Skeletal muscle satellite cell (primary cell): Measurements from ENCODE around the gene LRRC75A.

Experiments
- H3K27me3 ChIP-seq: 2 replicates; pipeline ENCODE4 v1.7.0; 2013; ENCODE audit warnings: low read length; ENCODE audit not compliant: control insufficient read depth, insufficient read depth
- H3K36me3 ChIP-seq: 2 replicates; pipeline ENCODE4 v1.7.0; 2013; ENCODE audit warnings: mild to moderate bottlenecking, control low read depth, low read length; ENCODE audit not compliant: insufficient read depth
- H3K4me1 ChIP-seq: 2 replicates; pipeline ENCODE4 v1.7.0; 2013; ENCODE audit warnings: low read length; ENCODE audit not compliant: control insufficient read depth, insufficient read depth
- H3K4me2 ChIP-seq: 2 replicates; pipeline ENCODE4 v1.7.0; 2013; ENCODE audit warnings: mild to moderate bottlenecking, low read length
- H3K4me3 ChIP-seq: 2 replicates; pipeline ENCODE4 v1.7.0; 2013; ENCODE audit warnings: low read length
- H3K9ac ChIP-seq: 2 replicates; pipeline ENCODE4 v1.7.0; 2013; ENCODE audit warnings: mild to moderate bottlenecking, low read depth, low read length, moderate library complexity
- H3K9me3 ChIP-seq: replicated peaks from 2 replicates; pipeline ENCODE4 v1.7.0; 2013; ENCODE audit warnings: mild to moderate bottlenecking, control low read depth, low read length

The LRRC75A gene

DNA sequence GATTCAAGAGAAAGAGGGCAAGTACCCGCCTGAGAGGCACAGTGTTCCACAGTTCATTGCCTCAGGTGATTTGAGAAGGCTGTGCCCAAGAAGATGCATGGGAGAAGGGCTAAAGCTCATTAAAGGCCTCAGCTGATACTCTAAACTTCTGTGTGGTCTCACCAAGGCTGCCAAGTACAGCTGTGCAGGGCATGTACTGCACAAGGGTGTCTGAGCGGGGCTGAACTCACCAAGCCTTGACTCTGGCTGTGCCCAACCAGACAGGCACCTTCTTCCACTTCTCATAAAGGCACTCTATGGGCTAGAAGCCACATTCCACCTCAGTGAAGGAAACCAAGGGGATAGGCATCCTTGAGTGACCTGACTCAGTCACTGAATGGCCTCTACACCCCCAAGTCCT, 12.7 kb downstream of the LRRC75A start:
- no peak overlapping the region for H3K4me2 ChIP-seq
- no peak overlapping the region for H3K4me3 ChIP-seq
- H3K9me3 ChIP-seq = no peaks in the 10 kb centered on the region
- no peak overlapping the region for H3K9ac ChIP-seq
- H3K36me3 ChIP-seq = no peaks in the 10 kb centered on the region
- peaks cover 1% of the 10 kb centered on the region for H3K27me3 ChIP-seq
- H3K4me1 ChIP-seq = peaks cover 10% of the 10 kb centered on the region

DNA sequence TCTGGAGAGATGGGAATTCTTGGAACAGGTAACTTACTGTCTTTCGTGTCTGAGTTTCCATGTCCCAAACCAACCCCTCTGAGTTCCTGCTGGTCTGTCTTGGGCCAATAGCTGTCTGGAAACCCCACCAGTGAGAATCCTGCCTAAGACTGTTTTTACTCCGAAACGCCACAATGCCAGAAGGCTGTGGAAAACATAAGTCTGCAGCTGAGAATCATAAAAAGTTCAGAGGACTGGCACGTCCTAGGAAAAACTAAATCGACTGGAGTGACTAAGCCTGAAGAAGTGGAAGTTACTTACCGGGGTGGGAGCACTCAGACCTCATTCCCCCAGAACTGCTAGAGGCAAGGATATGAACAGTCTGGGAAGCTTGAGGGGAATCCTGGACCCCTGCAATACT, 13.3 kb downstream of the LRRC75A start:
- no peak overlapping the region for H3K4me2 ChIP-seq
- no peak overlapping the region for H3K4me3 ChIP-seq
- H3K27me3 ChIP-seq = peaks cover 6% of the 10 kb centered on the region
- H3K9ac ChIP-seq = no peak overlapping the region
- no peaks in the 10 kb centered on the region for H3K36me3 ChIP-seq
- H3K4me1 ChIP-seq = peaks cover 10% of the 10 kb centered on the region
- no peaks in the 10 kb centered on the region for H3K9me3 ChIP-seq

DNA sequence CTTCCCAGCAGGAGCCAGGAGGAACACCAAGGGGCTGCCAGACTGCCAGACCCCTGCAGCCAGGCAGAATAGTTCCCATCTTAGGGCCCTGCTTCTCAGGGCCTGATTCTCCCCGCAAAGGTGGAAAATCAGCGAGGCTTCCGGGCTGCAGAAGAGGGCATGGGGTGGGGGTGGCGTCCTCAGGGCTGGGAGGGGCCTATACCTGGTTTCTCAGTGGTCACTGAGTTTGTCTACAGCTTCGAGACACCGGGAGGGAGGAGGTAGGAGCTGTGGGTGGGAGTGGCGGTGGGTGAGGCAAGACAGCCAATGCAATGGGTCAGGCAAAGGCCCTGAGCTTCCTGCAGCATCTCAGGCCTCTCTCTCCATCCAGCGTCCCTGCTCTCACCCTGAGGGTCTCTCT, 14.3 kb downstream of the LRRC75A start:
- H3K9me3 ChIP-seq = no peaks in the 10 kb centered on the region
- H3K9ac ChIP-seq = peak overlapping the region; percentile 46
- H3K4me1 ChIP-seq = peaks cover 12% of the 10 kb centered on the region
- H3K27me3 ChIP-seq = peaks cover 6% of the 10 kb centered on the region
- no peak overlapping the region for H3K4me3 ChIP-seq
- no peaks in the 10 kb centered on the region for H3K36me3 ChIP-seq
- H3K4me2 ChIP-seq = peak overlapping the region; percentile 13

DNA sequence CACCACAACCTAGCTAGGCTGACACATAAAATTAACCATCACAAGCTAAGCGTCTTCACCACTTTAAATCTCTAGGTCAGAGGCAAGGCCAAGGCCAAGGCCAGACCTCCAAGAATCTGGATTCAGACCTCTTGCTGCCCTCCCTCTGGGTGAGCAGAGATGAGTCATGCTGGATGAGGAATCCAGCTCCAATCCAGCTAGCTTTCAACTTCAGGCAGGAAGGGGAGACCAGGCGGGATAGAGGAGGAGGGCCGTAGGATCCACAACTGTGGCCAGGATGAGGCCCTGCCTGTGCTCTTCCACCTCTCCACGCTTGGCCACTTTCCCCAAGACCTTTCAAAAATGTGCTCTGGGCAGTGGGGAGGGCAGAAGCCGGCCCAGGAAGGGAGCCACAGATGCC, 14.7 kb downstream of the LRRC75A start:
- Histone ChIP-seq H3K4me3 (no peak overlapping the region), H3K9me3 (no peaks in the 10 kb centered on the region), H3K27me3 (peaks cover 6% of the 10 kb centered on the region), H3K4me1 (peaks cover 17% of the 10 kb centered on the region), H3K4me2 (peak overlapping the region; percentile 13), H3K9ac (peak overlapping the region; percentile 46), H3K36me3 (no peaks in the 10 kb centered on the region)

DNA sequence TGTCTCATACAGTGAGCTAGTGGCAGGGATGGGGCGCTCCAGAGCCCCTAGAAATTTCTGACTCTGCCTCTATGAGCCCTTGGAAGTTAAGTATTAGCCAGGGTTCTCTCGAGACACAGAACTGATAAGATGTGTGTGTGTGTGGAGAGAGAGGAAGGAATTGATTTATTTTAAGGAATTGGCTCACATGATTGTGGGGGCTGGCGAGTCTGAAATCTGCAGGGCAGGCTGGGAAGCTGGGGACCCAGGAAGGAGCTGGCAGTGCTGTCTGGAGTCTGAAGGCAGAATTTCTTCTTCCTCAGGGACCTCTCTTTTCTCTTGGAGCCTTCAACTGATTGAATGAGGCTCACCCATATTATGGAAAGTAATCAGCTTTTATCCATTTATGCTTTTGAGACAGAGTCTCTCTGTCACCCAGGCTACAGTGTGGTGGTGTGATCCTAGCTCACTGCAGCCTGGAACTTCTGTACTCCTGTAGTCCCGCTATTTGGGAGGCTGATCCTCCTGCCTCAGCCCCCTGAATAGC, 16.8 kb downstream of the LRRC75A start:
- no peaks in the 10 kb centered on the region for H3K36me3 ChIP-seq
- peaks cover 17% of the 10 kb centered on the region for H3K27me3 ChIP-seq
- no peaks in the 10 kb centered on the region for H3K9me3 ChIP-seq
- no peak overlapping the region for H3K9ac ChIP-seq
- no peak overlapping the region for H3K4me2 ChIP-seq
- H3K4me1 ChIP-seq = peaks cover 17% of the 10 kb centered on the region
- H3K4me3 ChIP-seq = no peak overlapping the region

DNA sequence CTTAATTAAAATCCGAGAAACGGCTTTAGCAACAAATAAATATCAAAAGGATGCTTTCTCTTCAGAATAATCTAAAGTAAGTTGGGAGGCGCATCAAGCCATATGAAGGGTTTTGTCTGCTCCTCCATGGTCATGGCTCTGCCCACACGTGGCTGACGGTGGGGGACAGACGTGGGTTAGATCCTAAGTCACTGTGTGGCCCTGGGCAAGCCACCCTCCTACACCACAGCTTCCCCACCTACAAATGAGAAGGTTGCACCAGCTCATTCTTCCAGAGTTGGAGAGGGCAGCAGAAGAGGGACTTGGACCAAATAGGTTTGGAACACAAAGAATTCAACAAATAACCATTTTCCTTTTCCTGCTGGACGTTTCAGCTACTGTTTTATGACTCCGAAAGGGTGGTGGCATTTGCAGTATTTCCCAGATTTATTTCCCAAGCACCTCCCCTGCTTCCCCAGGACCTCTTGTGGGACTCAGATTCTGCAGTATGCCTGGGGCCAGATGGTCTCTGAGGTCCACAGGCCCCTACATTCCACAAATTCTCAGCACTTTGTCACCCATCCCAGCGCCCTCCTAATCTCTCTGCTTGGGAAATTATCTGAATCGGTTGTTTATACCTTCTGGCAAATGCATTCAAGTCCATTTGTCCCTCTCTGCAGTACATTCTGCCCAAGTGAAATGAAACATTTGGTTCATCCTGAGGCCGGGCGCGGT, 17.8 kb downstream of the LRRC75A start:
- Histone ChIP-seq H3K27me3 (peaks cover 25% of the 10 kb centered on the region), H3K9ac (no peak overlapping the region), H3K9me3 (no peaks in the 10 kb centered on the region), H3K4me3 (no peak overlapping the region), H3K36me3 (no peaks in the 10 kb centered on the region), H3K4me2 (no peak overlapping the region), H3K4me1 (peaks cover 17% of the 10 kb centered on the region)

DNA sequence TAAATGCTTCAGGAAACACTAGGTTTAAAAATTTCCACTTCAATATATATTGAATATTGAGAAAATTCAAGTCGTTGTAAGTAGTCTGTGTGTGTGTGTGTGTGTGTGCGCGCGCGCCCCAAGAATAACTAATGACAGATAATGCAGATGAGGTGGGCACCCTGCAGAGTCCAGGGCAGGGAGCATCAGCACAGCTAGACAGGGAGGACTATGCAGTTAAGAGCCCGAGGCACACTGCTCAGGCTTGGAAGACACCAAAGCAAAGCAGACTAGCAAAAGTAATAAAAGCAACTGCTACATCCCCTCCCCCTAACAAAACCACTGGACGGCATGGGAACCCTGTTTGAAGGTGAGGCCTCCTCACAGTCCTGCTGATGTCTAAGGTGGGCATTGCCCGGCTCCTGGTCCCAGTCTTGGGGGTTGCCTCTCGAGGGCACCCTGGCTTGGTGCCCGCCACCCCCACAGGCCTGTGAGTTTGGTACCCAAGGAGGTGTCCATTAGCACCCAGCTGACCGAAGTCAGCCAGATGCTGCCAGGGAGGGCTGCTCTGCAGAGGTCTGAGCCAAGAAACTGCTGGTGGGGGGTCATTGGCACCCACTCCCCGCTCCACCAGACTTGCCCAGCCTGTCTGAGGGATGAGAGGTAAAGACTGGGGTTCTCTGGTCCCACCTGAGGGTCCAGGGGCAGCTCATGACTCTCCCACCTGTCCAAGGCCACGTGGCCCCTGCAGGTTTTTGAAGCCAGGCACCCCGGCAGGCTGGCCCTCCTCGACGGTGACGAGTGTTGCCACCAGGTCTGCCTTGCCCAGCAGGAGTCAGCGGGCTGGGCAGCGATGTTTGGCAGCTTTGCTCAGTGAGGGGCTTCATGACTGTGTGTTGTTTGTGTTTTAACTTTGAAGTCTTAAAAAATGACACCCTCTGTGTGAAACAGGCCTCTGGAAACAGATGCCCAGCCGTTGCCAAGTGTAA, 18.7 kb downstream of the LRRC75A start:
- no peak overlapping the region for H3K4me3 ChIP-seq
- H3K36me3 ChIP-seq = no peaks in the 10 kb centered on the region
- H3K9me3 ChIP-seq = no peaks in the 10 kb centered on the region
- peaks cover 25% of the 10 kb centered on the region for H3K27me3 ChIP-seq
- peaks cover 17% of the 10 kb centered on the region for H3K4me1 ChIP-seq
- H3K4me2 ChIP-seq = no peak overlapping the region
- no peak overlapping the region for H3K9ac ChIP-seq

DNA sequence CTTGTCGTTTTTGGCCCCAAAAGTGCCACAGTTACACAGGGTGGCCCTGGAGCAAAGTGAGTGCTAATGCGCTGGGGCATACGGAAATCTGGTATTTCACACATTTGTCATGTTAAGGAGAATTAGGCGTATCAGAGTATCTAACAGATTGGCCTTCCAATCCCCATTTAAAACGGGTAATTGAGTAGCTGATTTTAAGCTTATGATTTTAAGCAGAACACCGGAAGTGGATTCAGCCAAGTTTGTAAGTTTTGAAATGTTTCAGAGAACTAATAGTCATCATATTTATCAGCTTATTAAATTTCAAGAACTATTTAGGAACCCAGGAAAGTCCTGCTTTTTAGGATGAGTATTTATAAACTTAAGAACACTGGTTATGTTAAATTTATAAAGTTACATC, 19.5 kb downstream of the LRRC75A start:
- no peaks in the 10 kb centered on the region for H3K36me3 ChIP-seq
- H3K4me1 ChIP-seq = peaks cover 14% of the 10 kb centered on the region

DNA sequence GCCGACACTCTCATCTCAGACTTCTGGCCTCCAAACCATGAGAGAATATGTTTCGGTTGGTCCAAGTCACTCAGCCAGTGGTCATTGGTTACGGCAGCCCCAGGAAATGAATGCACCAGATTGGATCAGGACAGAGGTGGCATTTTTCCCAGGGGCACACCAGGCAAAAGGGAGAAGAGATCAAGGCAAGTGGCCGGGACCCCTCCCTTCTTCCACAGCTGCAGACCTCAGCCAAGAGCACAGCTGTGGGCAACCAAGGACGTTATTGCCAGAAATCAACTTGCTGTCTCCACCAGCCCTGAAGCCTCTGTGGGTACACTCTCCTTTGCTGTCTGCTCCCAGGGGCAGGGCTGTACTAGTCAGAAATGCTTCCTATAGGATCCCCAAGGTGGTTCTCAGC, 20.7 kb downstream of the LRRC75A start:
- Histone ChIP-seq H3K9me3 (no peaks in the 10 kb centered on the region), H3K27me3 (peaks cover 28% of the 10 kb centered on the region), H3K9ac (no peak overlapping the region), H3K36me3 (no peaks in the 10 kb centered on the region), H3K4me3 (no peak overlapping the region), H3K4me1 (peaks cover 7% of the 10 kb centered on the region), H3K4me2 (no peak overlapping the region)

More for the DNA sequence above, 19.5 kb downstream of the LRRC75A start:
- Histone ChIP-seq H3K4me3 (no peak overlapping the region), H3K9ac (no peak overlapping the region), H3K4me2 (peak overlapping the region; percentile 8), H3K27me3 (peaks cover 28% of the 10 kb centered on the region), H3K9me3 (no peaks in the 10 kb centered on the region)

DNA sequence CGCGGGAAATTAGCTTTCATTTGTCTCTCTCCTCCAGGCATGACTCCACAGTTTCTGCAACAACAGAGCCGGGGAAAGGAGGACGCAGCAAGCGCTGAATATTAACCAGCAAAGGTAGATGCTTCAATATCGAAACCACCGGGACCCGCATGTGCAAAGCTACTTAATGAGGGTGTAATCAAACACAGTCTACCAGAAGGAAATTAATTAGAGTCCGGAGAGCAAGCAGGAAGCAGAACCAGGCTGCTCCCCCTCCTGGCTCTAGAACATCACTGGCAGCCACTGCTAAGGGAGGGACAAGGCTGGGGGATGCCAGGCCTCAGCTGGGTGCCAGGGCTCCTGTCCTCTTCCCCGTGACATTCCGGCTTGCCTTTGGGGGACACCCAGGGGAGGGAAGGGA, 21.7 kb downstream of the LRRC75A start:
- Histone ChIP-seq H3K9ac (no peak overlapping the region), H3K36me3 (no peaks in the 10 kb centered on the region), H3K4me3 (no peak overlapping the region), H3K4me2 (peak overlapping the region; percentile 39), H3K4me1 (peaks cover 7% of the 10 kb centered on the region), H3K9me3 (no peaks in the 10 kb centered on the region), H3K27me3 (peaks cover 28% of the 10 kb centered on the region)

DNA sequence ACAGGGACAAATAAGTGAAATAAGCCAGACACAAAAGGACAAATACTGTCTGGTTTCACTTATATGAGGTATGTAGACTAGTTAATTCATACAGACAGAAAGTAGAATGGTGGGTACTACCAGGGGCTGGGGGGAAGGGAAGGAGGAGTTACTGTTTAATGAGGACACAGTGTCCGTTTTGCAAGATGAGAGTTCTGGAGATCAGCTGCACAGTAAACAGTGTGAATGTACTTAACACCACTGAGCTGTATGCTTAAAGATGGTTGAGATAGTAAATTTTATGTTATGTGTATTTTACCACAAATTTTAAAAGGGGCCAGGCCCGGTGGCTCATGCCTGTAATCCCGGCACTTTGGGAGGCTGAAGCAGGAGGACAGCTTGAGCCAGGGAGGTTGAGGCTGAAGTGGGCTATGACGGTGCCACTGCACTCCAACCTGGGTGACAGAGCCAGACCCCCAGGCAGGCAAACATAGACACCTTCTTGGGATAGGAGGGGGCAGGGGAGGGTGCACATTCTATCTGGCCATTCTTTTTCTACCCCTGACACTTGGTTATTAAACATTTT, 23.5 kb downstream of the LRRC75A start:
- Histone ChIP-seq H3K4me1 (peaks cover 13% of the 10 kb centered on the region), H3K9ac (no peak overlapping the region), H3K9me3 (no peaks in the 10 kb centered on the region), H3K4me3 (no peak overlapping the region), H3K27me3 (peaks cover 22% of the 10 kb centered on the region), H3K4me2 (no peak overlapping the region), H3K36me3 (no peaks in the 10 kb centered on the region)
